ENCODE measurements around the gene PPP1R37.

Gene PPP1R37

DNA sequence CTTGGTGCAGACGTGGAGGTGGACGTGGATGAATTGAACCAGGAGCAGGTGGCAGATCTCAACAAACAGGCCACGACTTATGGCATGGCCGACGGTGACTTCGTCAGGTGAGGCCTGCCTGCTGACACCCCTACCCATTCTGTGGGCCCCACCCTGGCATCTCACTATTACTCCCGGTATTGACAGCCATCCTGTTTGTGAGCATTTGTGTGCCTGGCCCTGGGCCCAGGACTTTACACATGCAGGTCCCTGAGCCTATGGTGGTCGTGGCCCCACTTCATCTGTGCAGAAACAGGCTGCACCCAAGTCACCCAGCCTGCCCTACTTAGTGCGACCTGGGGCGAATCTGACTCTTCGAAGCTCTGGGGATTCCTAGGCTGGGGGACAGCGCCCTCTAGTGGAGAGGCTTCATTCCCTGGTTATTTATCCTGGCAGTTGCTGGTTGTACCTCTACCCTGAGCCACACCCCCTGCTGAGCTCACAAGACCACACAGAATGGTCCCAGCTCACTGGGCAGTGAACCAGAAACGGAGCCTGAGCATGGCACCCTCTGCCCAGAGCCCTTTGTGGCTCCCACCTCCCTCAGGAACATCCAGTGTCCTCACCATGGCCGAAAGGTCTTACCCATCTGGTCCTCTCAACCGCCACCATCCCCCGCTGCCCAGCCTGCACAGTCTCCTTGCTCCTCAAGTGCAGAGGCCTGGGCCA, 33.6 kb upstream of the PPP1R37 start:
- no peak overlapping the region for H3K4me2 ChIP-seq (ENCODE audit: low read length)
- H3K36me3 ChIP-seq (ENCODE audit: insufficient read depth, low read length) = peaks cover 82% of the 10 kb centered on the region
- H3K9me3 ChIP-seq (replicated peaks; ENCODE audit: low read length) = no peaks in the 10 kb centered on the region
- no peak overlapping the region for H3K9ac ChIP-seq (ENCODE audit: low read depth, low read length)
- no peak overlapping the region for H3K4me3 ChIP-seq (ENCODE audit: low read length)
- no peaks in the 10 kb centered on the region for H3K27me3 ChIP-seq (ENCODE audit: control insufficient read depth, insufficient read depth, low read length)
- peaks cover 5% of the 10 kb centered on the region for H3K4me1 ChIP-seq (ENCODE audit: control insufficient read depth, insufficient read depth, low read length)

DNA sequence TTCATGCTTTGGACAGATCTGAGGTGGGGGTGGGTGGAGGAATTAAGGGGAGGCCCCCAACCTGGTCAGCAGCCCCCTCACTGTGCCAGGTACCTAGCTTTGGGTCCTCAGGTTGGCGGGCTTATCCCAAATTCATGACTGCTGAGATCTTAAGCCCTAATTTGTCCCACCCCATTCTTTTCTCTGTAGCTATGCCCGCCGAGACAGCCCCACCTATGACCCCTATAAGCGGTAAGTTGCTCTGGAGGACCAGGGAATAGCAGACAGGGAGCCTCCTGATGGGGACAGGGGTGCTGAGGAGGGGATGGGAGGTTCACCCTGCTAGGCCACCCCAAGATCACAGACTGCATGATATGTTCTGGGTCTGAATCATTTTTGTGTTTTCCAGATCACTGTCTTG, 31.0 kb upstream of the PPP1R37 start:
- Histone ChIP-seq H3K36me3 (ENCODE audit: insufficient read depth, low read length) (peaks cover 84% of the 10 kb centered on the region), H3K4me1 (ENCODE audit: control insufficient read depth, insufficient read depth, low read length) (peaks cover 5% of the 10 kb centered on the region), H3K4me3 (ENCODE audit: low read length) (no peak overlapping the region), H3K9me3 (replicated peaks; ENCODE audit: low read length) (no peaks in the 10 kb centered on the region), H3K4me2 (ENCODE audit: low read length) (no peak overlapping the region), H3K9ac (ENCODE audit: low read depth, low read length) (no peak overlapping the region), H3K27me3 (ENCODE audit: control insufficient read depth, insufficient read depth, low read length) (no peaks in the 10 kb centered on the region)

DNA sequence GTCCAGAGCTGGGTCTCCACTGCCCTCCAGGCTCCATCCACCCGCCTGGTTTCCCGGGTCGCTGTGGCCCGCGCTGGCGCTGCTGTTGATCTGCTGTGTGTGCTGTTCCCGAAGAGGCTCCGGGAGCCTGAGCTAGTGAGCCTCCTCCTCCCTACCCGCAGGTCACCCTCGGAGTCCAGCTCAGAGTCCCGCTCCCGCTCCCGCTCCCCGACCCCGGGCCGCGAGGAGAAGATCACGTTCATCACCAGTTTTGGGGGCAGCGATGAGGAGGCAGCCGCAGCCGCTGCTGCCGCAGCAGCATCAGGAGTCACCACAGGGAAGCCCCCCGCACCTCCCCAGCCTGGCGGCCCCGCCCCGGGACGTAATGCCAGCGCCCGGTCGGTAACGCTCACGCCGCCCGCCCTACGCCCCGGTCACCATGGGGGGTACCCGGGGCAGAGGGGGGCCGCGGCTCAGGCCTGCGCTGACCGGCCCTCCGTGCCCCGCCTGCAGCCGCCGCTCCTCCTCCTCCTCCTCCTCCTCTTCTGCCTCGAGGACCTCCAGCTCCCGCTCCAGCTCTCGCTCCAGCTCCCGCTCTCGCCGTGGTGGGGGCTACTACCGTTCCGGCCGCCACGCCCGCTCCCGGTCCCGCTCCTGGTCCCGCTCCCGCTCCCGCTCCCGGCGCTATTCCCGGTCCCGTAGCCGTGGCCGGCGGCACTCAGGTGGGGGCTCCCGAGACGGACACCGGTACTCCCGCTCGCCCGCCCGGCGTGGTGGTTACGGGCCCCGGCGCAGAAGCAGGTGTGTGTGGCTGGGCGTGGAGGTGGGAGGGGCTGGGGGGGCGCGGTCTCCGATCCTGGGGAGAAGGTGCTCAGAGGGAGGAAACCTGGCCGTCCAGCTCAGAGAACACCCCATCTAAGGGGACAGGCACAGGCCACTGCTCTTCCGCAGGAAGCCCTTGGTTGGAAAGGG, 28.9 kb upstream of the PPP1R37 start:
- no peaks in the 10 kb centered on the region for H3K27me3 ChIP-seq (ENCODE audit: control insufficient read depth, insufficient read depth, low read length)
- H3K9me3 ChIP-seq (replicated peaks; ENCODE audit: low read length) = no peaks in the 10 kb centered on the region
- no peak overlapping the region for H3K4me3 ChIP-seq (ENCODE audit: low read length)
- H3K9ac ChIP-seq (ENCODE audit: low read depth, low read length) = no peak overlapping the region
- no peak overlapping the region for H3K4me2 ChIP-seq (ENCODE audit: low read length)
- peaks cover 5% of the 10 kb centered on the region for H3K4me1 ChIP-seq (ENCODE audit: control insufficient read depth, insufficient read depth, low read length)
- peaks cover 75% of the 10 kb centered on the region for H3K36me3 ChIP-seq (ENCODE audit: insufficient read depth, low read length)

DNA sequence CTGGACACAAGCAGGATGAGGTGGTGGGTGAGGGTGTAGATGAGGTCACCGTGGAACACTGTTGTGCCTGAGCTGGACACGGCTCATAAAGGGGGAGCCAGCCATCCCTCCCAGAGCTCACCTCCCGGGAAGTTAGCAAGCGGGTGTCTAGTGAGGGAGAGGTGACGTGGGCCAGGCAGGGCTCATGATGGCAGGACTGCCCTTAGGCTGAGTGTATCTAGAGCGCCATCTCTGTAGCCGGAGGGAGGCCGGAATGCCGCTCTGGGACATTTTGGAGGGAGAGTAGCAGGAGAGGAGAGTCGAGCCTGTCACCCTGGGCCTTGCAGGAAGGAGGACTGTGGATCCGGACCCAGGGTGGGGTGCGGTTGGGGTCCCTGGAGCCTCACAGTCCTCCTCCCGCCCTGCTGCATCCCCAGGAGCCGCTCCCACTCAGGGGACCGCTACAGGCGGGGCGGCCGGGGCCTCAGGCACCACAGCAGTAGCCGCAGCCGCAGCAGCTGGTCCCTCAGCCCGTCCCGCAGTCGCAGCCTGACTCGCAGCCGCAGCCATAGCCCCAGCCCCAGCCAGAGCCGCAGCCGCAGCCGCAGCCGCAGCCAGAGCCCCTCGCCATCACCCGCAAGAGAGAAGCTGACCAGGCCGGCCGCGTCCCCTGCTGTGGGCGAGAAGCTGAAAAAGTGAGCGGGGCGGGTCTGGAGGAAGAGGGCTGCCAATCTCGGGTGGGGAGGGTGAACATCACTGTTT, 25.9 kb upstream of the PPP1R37 start:
- Histone ChIP-seq H3K36me3 (ENCODE audit: insufficient read depth, low read length) (peaks cover 65% of the 10 kb centered on the region), H3K4me1 (ENCODE audit: control insufficient read depth, insufficient read depth, low read length) (no peaks in the 10 kb centered on the region), H3K4me2 (ENCODE audit: low read length) (no peak overlapping the region), H3K4me3 (ENCODE audit: low read length) (no peak overlapping the region), H3K9me3 (replicated peaks; ENCODE audit: low read length) (no peaks in the 10 kb centered on the region), H3K27me3 (ENCODE audit: control insufficient read depth, insufficient read depth, low read length) (no peaks in the 10 kb centered on the region), H3K9ac (ENCODE audit: low read depth, low read length) (no peak overlapping the region)

DNA sequence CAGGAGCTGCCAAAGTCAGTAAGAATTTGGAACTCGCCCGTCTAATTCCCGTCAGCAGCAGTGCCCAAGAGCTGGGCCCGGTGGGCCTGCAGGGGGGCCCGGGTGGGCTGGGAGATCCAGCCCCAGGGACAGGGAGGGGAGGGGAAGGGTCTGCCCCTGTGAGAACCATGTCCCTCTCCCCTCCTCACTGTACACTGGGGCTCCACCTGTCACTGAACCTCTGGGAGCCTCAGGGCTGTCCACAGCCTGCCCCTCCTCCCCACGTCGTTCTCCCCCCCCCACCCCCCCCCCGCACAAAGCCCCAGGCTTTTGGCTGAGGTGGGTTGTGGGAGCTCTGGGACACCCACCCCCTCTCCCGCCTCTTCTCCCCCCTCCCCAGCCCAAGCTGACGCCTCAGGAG, 24.9 kb upstream of the PPP1R37 start:
- Histone ChIP-seq H3K4me2 (ENCODE audit: low read length) (no peak overlapping the region), H3K27me3 (ENCODE audit: control insufficient read depth, insufficient read depth, low read length) (no peaks in the 10 kb centered on the region), H3K4me1 (ENCODE audit: control insufficient read depth, insufficient read depth, low read length) (no peaks in the 10 kb centered on the region), H3K36me3 (ENCODE audit: insufficient read depth, low read length) (peaks cover 62% of the 10 kb centered on the region), H3K4me3 (ENCODE audit: low read length) (no peak overlapping the region), H3K9me3 (replicated peaks; ENCODE audit: low read length) (no peaks in the 10 kb centered on the region), H3K9ac (ENCODE audit: low read depth, low read length) (no peak overlapping the region)

DNA sequence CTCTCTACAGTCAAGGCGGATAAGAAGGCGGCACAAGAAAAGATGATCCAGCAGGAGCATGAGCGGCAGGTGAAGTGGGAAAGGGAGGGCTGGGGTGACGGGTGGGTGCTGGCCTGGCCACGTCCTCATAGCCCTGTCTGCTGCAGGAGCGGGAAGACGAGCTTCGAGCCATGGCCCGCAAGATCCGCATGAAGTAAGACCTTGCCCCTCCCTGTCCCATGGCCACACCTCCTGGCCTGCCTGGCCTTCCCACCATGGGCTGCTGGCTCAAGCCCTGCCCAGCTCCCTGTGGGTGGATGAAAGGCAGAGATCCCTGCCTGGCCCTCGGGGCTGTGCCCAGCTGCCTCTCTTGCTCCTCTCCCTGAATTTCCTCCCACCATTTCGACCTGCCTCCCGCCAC, 23.9 kb upstream of the PPP1R37 start:
- Histone ChIP-seq H3K4me2 (ENCODE audit: low read length) (no peak overlapping the region), H3K9me3 (replicated peaks; ENCODE audit: low read length) (no peaks in the 10 kb centered on the region), H3K36me3 (ENCODE audit: insufficient read depth, low read length) (peaks cover 53% of the 10 kb centered on the region), H3K4me3 (ENCODE audit: low read length) (no peak overlapping the region), H3K4me1 (ENCODE audit: control insufficient read depth, insufficient read depth, low read length) (no peaks in the 10 kb centered on the region), H3K9ac (ENCODE audit: low read depth, low read length) (no peak overlapping the region), H3K27me3 (ENCODE audit: control insufficient read depth, insufficient read depth, low read length) (no peaks in the 10 kb centered on the region)

DNA sequence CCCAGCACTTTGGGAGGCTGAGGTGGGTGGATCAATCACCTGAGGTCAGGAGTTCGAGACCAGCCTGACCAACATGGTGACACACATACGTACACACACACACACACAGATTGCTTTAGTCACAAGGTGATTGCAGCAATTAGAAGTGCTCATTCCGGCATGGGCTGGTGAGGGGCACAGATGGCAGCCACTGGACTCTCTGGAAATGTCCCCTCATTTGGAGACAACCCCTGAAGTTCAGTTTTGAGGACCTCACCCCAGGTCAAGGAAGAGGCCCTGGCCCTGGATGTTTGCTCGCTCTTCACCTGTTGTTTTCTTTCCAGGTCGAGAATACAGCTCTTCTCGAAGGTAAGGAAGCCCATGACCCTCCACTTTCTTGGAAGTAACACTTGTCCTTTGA, 22.8 kb upstream of the PPP1R37 start:
- Histone ChIP-seq H3K27me3 (ENCODE audit: control insufficient read depth, insufficient read depth, low read length) (no peaks in the 10 kb centered on the region), H3K9ac (ENCODE audit: low read depth, low read length) (no peak overlapping the region), H3K36me3 (ENCODE audit: insufficient read depth, low read length) (peaks cover 42% of the 10 kb centered on the region), H3K9me3 (replicated peaks; ENCODE audit: low read length) (no peaks in the 10 kb centered on the region), H3K4me3 (ENCODE audit: low read length) (no peak overlapping the region), H3K4me2 (ENCODE audit: low read length) (no peak overlapping the region), H3K4me1 (ENCODE audit: control insufficient read depth, insufficient read depth, low read length) (no peaks in the 10 kb centered on the region)

DNA sequence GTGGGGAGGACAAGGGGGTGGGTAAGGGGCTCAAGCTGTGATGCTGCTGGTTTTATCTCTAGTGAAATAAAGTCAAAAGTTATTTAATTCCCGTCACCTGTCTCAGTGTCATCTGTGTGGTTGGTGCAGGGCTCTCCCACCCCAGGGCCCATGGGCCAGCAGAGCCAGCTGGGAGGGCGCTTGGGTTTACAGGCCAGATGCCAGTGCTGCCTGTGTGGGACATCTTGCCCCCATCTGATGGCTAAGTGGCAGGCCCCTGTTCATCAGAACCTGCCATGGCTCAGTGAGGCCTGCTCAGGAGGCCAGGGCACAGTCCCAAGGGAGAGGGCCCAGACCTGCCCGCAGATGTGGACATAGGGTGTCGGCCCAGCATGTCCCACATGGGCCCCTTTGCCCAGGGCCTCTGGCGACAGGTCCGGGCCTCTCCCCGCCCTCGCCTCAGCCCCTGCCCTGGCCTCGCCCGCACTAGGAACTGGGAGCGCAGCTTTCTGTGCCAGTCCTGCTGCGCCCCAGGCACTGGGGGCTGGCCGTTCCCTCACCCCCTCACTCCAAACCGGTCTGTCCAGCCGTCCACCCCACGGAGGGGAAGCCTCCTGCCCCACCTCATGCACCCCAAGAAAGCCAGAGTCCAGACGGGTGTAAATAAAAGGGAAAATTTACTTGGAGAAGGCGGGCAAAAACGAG, 22.0 kb upstream of the PPP1R37 start:
- H3K36me3 ChIP-seq (ENCODE audit: insufficient read depth, low read length) = peaks cover 35% of the 10 kb centered on the region
- no peaks in the 10 kb centered on the region for H3K9me3 ChIP-seq (replicated peaks; ENCODE audit: low read length)
- H3K4me1 ChIP-seq (ENCODE audit: control insufficient read depth, insufficient read depth, low read length) = peaks cover 3% of the 10 kb centered on the region
- H3K4me3 ChIP-seq (ENCODE audit: low read length) = no peak overlapping the region
- no peak overlapping the region for H3K4me2 ChIP-seq (ENCODE audit: low read length)
- no peaks in the 10 kb centered on the region for H3K27me3 ChIP-seq (ENCODE audit: control insufficient read depth, insufficient read depth, low read length)
- H3K9ac ChIP-seq (ENCODE audit: low read depth, low read length) = no peak overlapping the region

DNA sequence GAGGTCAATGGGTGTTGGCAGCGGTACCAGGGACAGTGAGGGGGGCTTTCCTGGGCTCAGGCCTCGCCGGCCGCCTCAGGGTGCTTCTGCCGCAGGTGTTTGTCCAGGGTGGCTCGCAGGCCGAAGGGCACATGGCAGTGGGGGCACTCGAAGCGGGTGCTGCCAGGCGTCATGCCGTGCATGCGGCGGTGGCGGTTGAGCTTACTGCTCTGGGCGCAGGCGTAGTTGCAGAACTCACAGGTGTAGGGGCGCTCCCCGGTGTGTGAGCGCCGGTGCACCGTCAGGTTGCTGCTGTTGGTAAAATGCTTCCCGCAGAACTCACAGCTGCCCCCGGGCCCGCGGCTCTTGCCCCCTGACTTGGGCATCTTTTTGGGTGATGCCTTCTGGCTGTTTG, 21.4 kb upstream of the PPP1R37 start:
- Histone ChIP-seq H3K9ac (ENCODE audit: low read depth, low read length) (no peak overlapping the region), H3K9me3 (replicated peaks; ENCODE audit: low read length) (no peaks in the 10 kb centered on the region), H3K4me2 (ENCODE audit: low read length) (no peak overlapping the region), H3K27me3 (ENCODE audit: control insufficient read depth, insufficient read depth, low read length) (no peaks in the 10 kb centered on the region), H3K36me3 (ENCODE audit: insufficient read depth, low read length) (peaks cover 34% of the 10 kb centered on the region), H3K4me3 (ENCODE audit: low read length) (no peak overlapping the region), H3K4me1 (ENCODE audit: control insufficient read depth, insufficient read depth, low read length) (peaks cover 6% of the 10 kb centered on the region)

DNA sequence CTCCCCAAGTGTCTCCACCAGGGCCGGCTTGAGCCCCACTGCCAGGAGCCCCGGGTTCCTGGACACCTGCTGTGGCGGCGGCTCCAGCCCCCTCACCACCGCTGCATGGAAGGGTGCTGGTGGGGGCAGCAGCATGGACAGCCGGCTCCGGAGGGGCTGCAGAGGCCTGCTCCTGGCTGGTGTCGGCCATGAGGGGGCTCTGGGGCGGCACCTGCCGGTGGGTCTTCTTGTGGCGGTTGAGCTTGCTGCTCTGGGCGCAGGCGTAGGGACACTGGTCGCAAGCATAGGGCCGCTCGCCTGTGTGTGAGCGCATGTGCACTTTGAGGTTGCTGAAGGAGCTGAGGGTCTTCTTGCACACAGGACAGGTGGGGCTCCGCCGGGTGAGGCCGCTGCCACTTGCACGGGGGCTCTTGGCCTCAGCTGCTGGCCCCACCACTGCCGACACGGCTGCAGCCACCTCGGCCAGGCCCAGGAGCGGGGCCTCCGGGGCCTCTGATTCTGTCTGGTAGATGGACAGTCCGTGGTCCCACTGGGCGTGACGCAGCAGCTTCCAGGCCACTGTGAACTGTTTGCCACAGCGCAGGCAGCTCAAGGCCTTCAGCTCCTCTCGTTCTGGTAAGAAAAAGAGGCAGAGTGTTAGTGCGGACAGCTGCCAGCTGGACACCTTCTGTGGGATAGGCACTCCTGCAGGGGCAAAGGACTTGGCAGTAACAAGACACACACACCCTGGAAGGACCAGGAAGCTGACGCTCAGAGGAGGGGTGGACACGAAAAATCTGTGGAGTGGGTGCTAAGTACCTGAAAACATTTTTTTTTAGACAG, 20.8 kb upstream of the PPP1R37 start:
- Histone ChIP-seq H3K36me3 (ENCODE audit: insufficient read depth, low read length) (peaks cover 28% of the 10 kb centered on the region), H3K4me1 (ENCODE audit: control insufficient read depth, insufficient read depth, low read length) (peaks cover 6% of the 10 kb centered on the region), H3K27me3 (ENCODE audit: control insufficient read depth, insufficient read depth, low read length) (no peaks in the 10 kb centered on the region), H3K9me3 (replicated peaks; ENCODE audit: low read length) (no peaks in the 10 kb centered on the region), H3K4me3 (ENCODE audit: low read length) (no peak overlapping the region), H3K4me2 (ENCODE audit: low read length) (no peak overlapping the region), H3K9ac (ENCODE audit: low read depth, low read length) (no peak overlapping the region)

Measured in skeletal muscle satellite cell (primary cell).